Muscle of leg (tissue), 11 donors: ENCODE measurements around the gene FYN. TPM values are rescaled to one million over a fixed set of nuclear protein-coding genes. Genes with fewer than 3 reads are reported as not detected.

ENCODE experiments used
- DNase-seq: peaks from one replicate; pipeline ENCODE4 v3.0.0; 2013
- H3K27ac ChIP-seq: one replicate; pipeline ENCODE4 v1.5.1; 2013; ENCODE audit warnings: mild to moderate bottlenecking, low read length, control low read depth
- H3K27me3 ChIP-seq: one replicate; pipeline ENCODE4 v1.6.1; 2013; ENCODE audit warnings: low read length; ENCODE audit not compliant: control insufficient read depth, insufficient read depth
- H3K36me3 ChIP-seq: one replicate; pipeline ENCODE4 v1.6.1; 2013; ENCODE audit warnings: low read length; ENCODE audit not compliant: control insufficient read depth, insufficient read depth
- H3K4me1 ChIP-seq: one replicate; pipeline ENCODE4 v1.6.1; 2013; ENCODE audit warnings: low read length; ENCODE audit not compliant: control insufficient read depth, insufficient read depth
- H3K4me3 ChIP-seq: one replicate; pipeline ENCODE4 v1.5.1; 2013; ENCODE audit warnings: low read length, control low read depth
- H3K9me3 ChIP-seq: replicated peaks from 2 replicates; pipeline ENCODE4 v1.6.1; 2013; ENCODE audit warnings: low read depth, low read length; ENCODE audit not compliant: control insufficient read depth
- WGBS: methylation state at CpG from one replicate; pipeline ENCODE4 v1.1.5; 2013; ENCODE audit warnings: missing lambda C conversion rate; ENCODE audit not compliant: insufficient coverage; 5-methylcytosine and 5-hydroxymethylcytosine counted together
- polyA plus RNA-seq, 8 donors: library from polyadenylated mRNA; unstranded; fragments of 120-200 nt; gene quantifications; one replicate each; pipeline versions ENCODE4 v1.2.1 to v1.2.3, GENCODE V29; 2013; ENCODE audit warnings: inconsistent platforms in 1 of 8, low replicate concordance in 1 of 8; ENCODE audit not compliant: insufficient read length in 8 of 8, insufficient read depth in 1 of 8
- total RNA-seq: library from RNA; stranded (reverse); fragments of 120-200 nt; gene quantifications from one replicate; pipeline ENCODE4 v1.2.4, GENCODE V29; 2013

The FYN gene
- total and polyA plus RNA-seq, 9 donors: 97.1 to 181 (median 152) TPM

DNA sequence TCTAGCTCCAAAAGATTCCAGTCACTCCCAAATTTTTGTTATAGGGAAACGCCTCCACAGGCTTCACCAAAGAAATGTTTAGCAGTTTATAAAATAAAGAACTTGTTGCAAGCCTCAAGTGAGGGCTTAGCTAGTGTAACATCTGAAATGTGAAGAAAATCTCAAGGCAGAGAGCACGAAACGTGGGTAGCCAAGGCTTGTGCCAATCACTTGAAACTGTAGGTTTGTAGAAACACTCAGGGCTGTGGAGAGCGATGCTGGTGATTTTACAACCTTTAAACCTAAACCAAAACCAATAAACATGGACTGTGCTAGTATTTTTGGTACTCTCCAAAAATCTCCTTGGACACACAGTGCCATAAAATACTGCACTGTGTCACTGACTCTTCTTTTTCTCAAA lies 159.4 kb downstream of the FYN start:
- H3K27ac ChIP-seq: peak overlapping the region; percentile 26

GRCh38 chr6:111713236-111713635 lies 160.0 kb downstream of the FYN start:
- Histone ChIP-seq H3K4me1 (peaks cover 47% of the 10 kb centered on the region), H3K4me3 (no peak overlapping the region), H3K27me3 (no peaks in the 10 kb centered on the region), H3K27ac (peak overlapping the region; percentile 26), H3K9me3 (no peaks in the 10 kb centered on the region), H3K36me3 (peaks cover 49% of the 10 kb centered on the region)
- DNase-seq: no peak
- 60% methylated on average over 2 of the region's 2 CpGs for WGBS

More for the DNA sequence above, 159.4 kb downstream of the FYN start:
- H3K27me3 ChIP-seq: no peaks in the 10 kb centered on the region
- peaks cover 53% of the 10 kb centered on the region for H3K4me1 ChIP-seq
- no peak for DNase-seq
- H3K36me3 ChIP-seq: peaks cover 50% of the 10 kb centered on the region
- H3K9me3 ChIP-seq: no peaks in the 10 kb centered on the region
- no peak overlapping the region for H3K4me3 ChIP-seq
- WGBS: 90% methylated on average over 2 of the region's 4 CpGs

DNA sequence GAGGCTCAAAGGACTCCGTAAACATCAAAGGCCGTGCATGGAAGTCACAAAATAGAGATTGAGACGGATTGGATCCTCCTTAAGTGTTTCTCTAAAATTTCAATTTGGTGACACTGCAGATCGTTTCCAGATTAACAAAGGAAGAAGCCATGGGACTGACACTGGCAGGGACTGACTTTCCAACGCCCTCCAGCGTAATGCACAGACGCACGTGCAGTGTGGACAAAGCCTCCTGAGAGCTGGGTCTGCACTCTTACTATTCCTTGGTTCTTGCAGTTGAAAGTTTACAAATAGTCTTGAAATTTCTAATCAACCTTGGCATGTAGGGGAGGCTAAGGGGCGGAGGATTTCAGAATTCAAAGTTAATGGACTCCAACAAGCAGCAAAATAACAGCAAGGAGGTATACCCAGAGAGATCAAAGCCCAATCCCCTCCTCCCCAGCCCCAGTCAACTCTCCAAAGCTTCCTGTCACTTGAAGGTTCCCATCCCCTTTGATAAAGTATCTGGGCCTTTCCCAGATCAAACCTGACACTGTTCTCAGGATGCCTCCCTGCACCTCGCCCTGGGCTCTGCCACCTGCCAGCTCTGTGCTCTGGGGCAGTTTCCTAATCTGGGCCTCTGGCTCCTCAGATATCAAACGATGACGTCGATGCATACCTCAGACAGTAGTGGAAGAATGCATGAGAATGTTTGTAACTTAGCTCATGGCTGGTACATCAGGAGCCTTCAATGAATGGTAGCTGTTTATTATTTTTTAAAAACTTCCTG lies 161.1 kb downstream of the FYN start:
- Histone ChIP-seq H3K36me3 (peaks cover 49% of the 10 kb centered on the region), H3K4me3 (no peak overlapping the region), H3K27me3 (no peaks in the 10 kb centered on the region), H3K9me3 (no peaks in the 10 kb centered on the region), H3K4me1 (peaks cover 43% of the 10 kb centered on the region), H3K27ac (peak overlapping the region; percentile 81)
- DNase-seq: peak; percentile 71
- WGBS: 39% methylated on average over 10 of the region's 13 CpGs

- Histone ChIP-seq H3K36me3 (peaks cover 53% of the 10 kb centered on the region), H3K9me3 (no peaks in the 10 kb centered on the region), H3K4me3 (no peak overlapping the region), H3K27me3 (no peaks in the 10 kb centered on the region), H3K27ac (peak overlapping the region; percentile 81), H3K4me1 (peaks cover 43% of the 10 kb centered on the region)
- WGBS: no CpG with 5 or more reads among the region's 7 CpGs
- DNase-seq: peak; percentile 80
These were observed 161.8 kb downstream of the FYN start for GRCh38 chr6:111711476-111711875.

- Histone ChIP-seq H3K4me3 (no peak overlapping the region), H3K9me3 (no peaks in the 10 kb centered on the region), H3K36me3 (peaks cover 55% of the 10 kb centered on the region), H3K27ac (peak overlapping the region; percentile 81), H3K27me3 (no peaks in the 10 kb centered on the region), H3K4me1 (peaks cover 43% of the 10 kb centered on the region)
- WGBS: no CpG with 5 or more reads among the region's 4 CpGs
- no peak for DNase-seq
These were observed 162.3 kb downstream of the FYN start for GRCh38 chr6:111710911-111711310.

- DNase-seq: no peak
- no peaks in the 10 kb centered on the region for H3K9me3 ChIP-seq
- H3K27me3 ChIP-seq: no peaks in the 10 kb centered on the region
- H3K4me3 ChIP-seq: no peak overlapping the region
- H3K36me3 ChIP-seq: peaks cover 57% of the 10 kb centered on the region
- peaks cover 41% of the 10 kb centered on the region for H3K4me1 ChIP-seq
- WGBS: no CpG with 5 or more reads among the region's 2 CpGs
- H3K27ac ChIP-seq: peak overlapping the region; percentile 81
These were observed 162.8 kb downstream of the FYN start for GRCh38 chr6:111710439-111710838.

DNA sequence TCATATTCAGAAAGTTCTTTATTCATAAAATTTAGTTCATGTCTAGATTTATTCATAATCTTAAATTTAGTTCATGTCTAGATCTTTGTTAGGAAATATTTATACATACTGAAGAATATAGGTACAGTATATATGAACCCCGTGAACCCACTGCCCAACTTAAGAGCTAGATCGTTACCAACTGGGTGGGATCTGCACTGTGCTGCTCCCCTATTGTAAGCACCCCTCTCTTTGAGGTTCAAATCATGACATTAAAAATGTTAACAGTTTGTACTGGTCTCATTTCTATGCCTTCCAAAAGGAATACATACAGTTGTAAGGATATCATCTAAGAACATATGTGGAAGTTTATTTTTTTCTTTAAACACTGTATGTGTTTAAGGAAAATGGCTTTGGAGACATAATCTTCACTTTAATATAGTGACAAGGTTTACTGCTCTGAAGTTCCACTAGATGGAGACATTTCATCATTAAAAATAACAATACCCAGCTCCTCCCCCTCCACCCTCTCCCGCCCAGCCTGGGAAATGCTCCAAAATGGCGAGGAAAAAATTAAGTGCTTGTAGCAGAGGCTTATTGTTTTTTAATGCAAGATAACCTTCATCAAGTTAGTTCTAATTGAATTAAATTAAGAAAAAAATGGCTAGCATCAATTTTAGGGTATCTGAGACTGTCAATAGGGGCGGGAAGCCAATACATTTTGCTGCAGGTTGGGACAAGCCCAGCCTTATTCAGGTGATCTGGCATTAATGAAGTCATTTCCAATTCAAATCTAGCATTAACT lies 163.4 kb downstream of the FYN start:
- H3K4me1 ChIP-seq: peaks cover 34% of the 10 kb centered on the region
- peak; percentile 96 for DNase-seq
- peaks cover 50% of the 10 kb centered on the region for H3K36me3 ChIP-seq
- no CpG with 5 or more reads among the region's 5 CpGs for WGBS
- H3K27ac ChIP-seq: peak overlapping the region; percentile 81
- no peaks in the 10 kb centered on the region for H3K9me3 ChIP-seq
- no peaks in the 10 kb centered on the region for H3K27me3 ChIP-seq
- H3K4me3 ChIP-seq: no peak overlapping the region

DNA sequence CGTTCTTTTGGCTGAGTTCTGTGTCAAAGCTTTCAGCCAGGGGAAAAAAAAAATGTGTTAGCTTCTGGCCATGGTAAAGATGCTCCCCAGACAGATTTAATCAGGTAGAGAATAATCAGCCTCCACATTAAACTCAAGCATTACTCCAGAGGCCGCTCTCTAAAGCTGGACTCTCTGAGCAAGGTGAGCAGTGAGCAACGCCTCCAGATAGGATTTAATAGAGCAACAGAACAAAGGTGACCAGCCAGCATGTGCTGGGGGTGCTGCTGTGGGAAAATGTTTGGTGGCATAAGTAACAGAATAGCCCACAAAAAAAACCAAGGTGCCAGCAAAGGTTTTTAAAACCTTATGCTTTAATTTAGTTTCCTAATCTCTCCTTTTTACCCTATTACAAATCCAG lies 164.1 kb downstream of the FYN start:
- peaks cover 46% of the 10 kb centered on the region for H3K36me3 ChIP-seq
- peaks cover 31% of the 10 kb centered on the region for H3K4me1 ChIP-seq
- no peak for DNase-seq
- no peak overlapping the region for H3K4me3 ChIP-seq
- WGBS: no CpG with 5 or more reads among the region's 3 CpGs
- H3K27ac ChIP-seq: no peak overlapping the region
- no peaks in the 10 kb centered on the region for H3K27me3 ChIP-seq
- no peaks in the 10 kb centered on the region for H3K9me3 ChIP-seq

DNA sequence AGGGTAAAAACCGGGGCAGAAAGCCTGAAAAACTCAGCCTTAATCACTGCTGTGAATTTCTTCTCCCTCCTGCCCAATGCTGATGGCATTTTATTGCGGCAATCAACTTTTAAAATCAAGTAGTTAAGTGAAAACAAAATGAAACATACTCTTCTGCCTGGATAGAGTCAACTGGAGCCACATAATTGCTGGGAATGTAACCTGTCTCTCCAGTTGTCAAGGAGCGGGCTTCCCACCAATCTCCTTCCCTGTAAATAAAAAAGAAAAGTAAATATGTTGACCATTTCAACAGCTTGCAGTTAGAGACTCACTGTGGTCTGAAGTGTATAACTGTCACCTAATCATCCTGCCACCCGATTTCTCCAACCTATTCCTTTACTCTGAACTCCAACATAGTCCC lies 165.5 kb downstream of the FYN start:
- H3K36me3 ChIP-seq: peaks cover 45% of the 10 kb centered on the region
- H3K27me3 ChIP-seq: no peaks in the 10 kb centered on the region
- no peak overlapping the region for H3K27ac ChIP-seq
- no peak overlapping the region for H3K4me3 ChIP-seq
- peaks cover 22% of the 10 kb centered on the region for H3K4me1 ChIP-seq
- H3K9me3 ChIP-seq: no peaks in the 10 kb centered on the region
- DNase-seq: no peak
- WGBS: no CpG with 5 or more reads among the region's 4 CpGs

- Histone ChIP-seq H3K27me3 (no peaks in the 10 kb centered on the region), H3K4me3 (no peak overlapping the region), H3K36me3 (peaks cover 41% of the 10 kb centered on the region), H3K9me3 (no peaks in the 10 kb centered on the region), H3K27ac (no peak overlapping the region), H3K4me1 (peaks cover 13% of the 10 kb centered on the region)
- no peak for DNase-seq
- no CpG with 5 or more reads among the region's 2 CpGs for WGBS
These were observed 166.3 kb downstream of the FYN start for GRCh38 chr6:111706841-111707391.
